ENCODE data around the gene SYT2.

The SYT2 gene

GRCh38 chr1:202596638-202597037, 113.6 kb downstream of the SYT2 start:
- Histone ChIP-seq H3K4me3 (replicated peaks; ENCODE audit: insufficient read depth, low read length) (no peak overlapping the region), H3K27me3 (ENCODE audit: insufficient read depth, poor library complexity, severe bottlenecking) (no peaks in the 10 kb centered on the region), H3K27ac (replicated peaks) (no peak overlapping the region)
- TF ChIP-seq SPI1 (IDR thresholded peaks at IDR 0.05; ENCODE audit: borderline replicate concordance, low read depth) (no peak), GABPA (IDR thresholded peaks at IDR 0.05; ENCODE audit: low read depth) (no peak), POLR2AphosphoS5 (IDR thresholded peaks at IDR 0.05; ENCODE audit: low read depth) (no peak), CTCF (IDR thresholded peaks at IDR 0.05; ENCODE audit: insufficient read depth, low read length) (no peak), REST (IDR thresholded peaks at IDR 0.05; ENCODE audit: insufficient replicate concordance, low read depth) (no peak)
- DNase-seq (ENCODE audit: low read depth in 1 of 2, low spot score in 1 of 2) = no peak

- Histone ChIP-seq H3K4me3 (replicated peaks; ENCODE audit: insufficient read depth, low read length) (no peak overlapping the region), H3K27me3 (ENCODE audit: insufficient read depth, poor library complexity, severe bottlenecking) (no peaks in the 10 kb centered on the region), H3K27ac (replicated peaks) (no peak overlapping the region)
- no peak for DNase-seq (ENCODE audit: low read depth in 1 of 2, low spot score in 1 of 2)
- TF ChIP-seq GABPA (IDR thresholded peaks at IDR 0.05; ENCODE audit: low read depth) (no peak), REST (IDR thresholded peaks at IDR 0.05; ENCODE audit: insufficient replicate concordance, low read depth) (no peak), CTCF (IDR thresholded peaks at IDR 0.05; ENCODE audit: insufficient read depth, low read length) (no peak), POLR2AphosphoS5 (IDR thresholded peaks at IDR 0.05; ENCODE audit: low read depth) (no peak), SPI1 (IDR thresholded peaks at IDR 0.05; ENCODE audit: borderline replicate concordance, low read depth) (no peak)
Measured at GRCh38 chr1:202593845-202594244, 116.4 kb downstream of the SYT2 start.

- TF ChIP-seq GABPA (IDR thresholded peaks at IDR 0.05; ENCODE audit: low read depth) (no peak), POLR2AphosphoS5 (IDR thresholded peaks at IDR 0.05; ENCODE audit: low read depth) (no peak), SPI1 (IDR thresholded peaks at IDR 0.05; ENCODE audit: borderline replicate concordance, low read depth) (no peak), CTCF (IDR thresholded peaks at IDR 0.05; ENCODE audit: insufficient read depth, low read length) (no peak), REST (IDR thresholded peaks at IDR 0.05; ENCODE audit: insufficient replicate concordance, low read depth) (no peak)
- no peak for DNase-seq (ENCODE audit: low read depth in 1 of 2, low spot score in 1 of 2)
- H3K27ac ChIP-seq (replicated peaks) = no peak overlapping the region
- H3K4me3 ChIP-seq (replicated peaks; ENCODE audit: insufficient read depth, low read length) = no peak overlapping the region
- no peaks in the 10 kb centered on the region for H3K27me3 ChIP-seq (ENCODE audit: insufficient read depth, poor library complexity, severe bottlenecking)
Measured at GRCh38 chr1:202592146-202592545, 118.1 kb downstream of the SYT2 start.
